HG03095 (cell line): Measurements from ENCODE around the gene COQ8B.
A peak's percentile ranks its signal among the peaks of the same experiment; 100 is the strongest.

Experiments
- ATAC-seq: cut with Tn5 transposase; IDR thresholded peaks from one replicate; pipeline ENCODE4 v1.9.1; 2021; ENCODE audit warnings: moderate library complexity; ENCODE audit not compliant: unreplicated experiment

Gene COQ8B

GRCh38 chr19:40691421-40692211 lies 25.1 kb downstream of the COQ8B start:
- no peak for ATAC-seq

- peak; percentile 44 for ATAC-seq
Observed at GRCh38 chr19:40690693-40691420, 25.8 kb downstream of the COQ8B start.

GRCh38 chr19:40690050-40690692 lies 26.5 kb downstream of the COQ8B start, which contains the start of gene NUMBL:
Gene NUMBL, minus strand, starts transcription at chr19:40690651. Its CDS starts 168 bp downstream, at chr19:40690483.
- peak; percentile 7 for ATAC-seq

- no peak for ATAC-seq
Observed at GRCh38 chr19:40689339-40690049, 27.2 kb downstream of the COQ8B start.

- no peak for ATAC-seq
Observed at GRCh38 chr19:40688987-40689338, 27.7 kb downstream of the COQ8B start.

GRCh38 chr19:40688309-40688708 lies 28.4 kb downstream of the COQ8B start:
- ATAC-seq, result no peak

- no peak for ATAC-seq
Observed at GRCh38 chr19:40687525-40688016, 29.1 kb downstream of the COQ8B start.

- ATAC-seq, result no peak
Observed at GRCh38 chr19:40686882-40687524, 29.7 kb downstream of the COQ8B start.

- no peak for ATAC-seq
Observed at GRCh38 chr19:40685563-40685962, 31.1 kb downstream of the COQ8B start.

- ATAC-seq, result no peak
Observed at GRCh38 chr19:40685016-40685526, 31.6 kb downstream of the COQ8B start.

- ATAC-seq, result no peak
Observed at GRCh38 chr19:40684280-40684679, 32.4 kb downstream of the COQ8B start.

- ATAC-seq, result no peak
Observed at GRCh38 chr19:40683437-40683836, 33.2 kb downstream of the COQ8B start.

GRCh38 chr19:40682431-40682964 lies 34.2 kb downstream of the COQ8B start:
- no peak for ATAC-seq

- no peak for ATAC-seq
Observed at GRCh38 chr19:40681039-40681438, 35.6 kb downstream of the COQ8B start.

GRCh38 chr19:40677156-40677555 lies 39.5 kb downstream of the COQ8B start:
- ATAC-seq, result no peak

- no peak for ATAC-seq
Observed at GRCh38 chr19:40674291-40674690, 42.4 kb downstream of the COQ8B start.

GRCh38 chr19:40673397-40673796 lies 43.3 kb downstream of the COQ8B start:
- no peak for ATAC-seq

- ATAC-seq, result no peak
Observed at GRCh38 chr19:40672573-40673299, 44.0 kb downstream of the COQ8B start.

- ATAC-seq, result no peak
Observed at GRCh38 chr19:40672038-40672437, 44.6 kb downstream of the COQ8B start.
